K562 (cell line): ENCODE data around the gene ICAM3. TPM values are rescaled to one million over a fixed set of nuclear protein-coding genes. Genes with fewer than 3 reads are reported as not detected.
A peak's percentile ranks its signal among the peaks of the same experiment; 100 is the strongest.

Experiments used
- ETV5 ChIP-seq: sonication (generic); formaldehyde crosslinking; IDR thresholded peaks from 2 replicates; pipeline ENCODE4 v1.4.0; 2020; ENCODE audit warnings: low read depth, mild to moderate bottlenecking, missing genetic modification reagents
- HCFC1 ChIP-seq: IDR thresholded peaks from 2 replicates; pipeline ENCODE4 v1.6.1; 2012; ENCODE audit warnings: low read depth, low read length, improper control_type of control experiment
- HIVEP1 ChIP-seq: fragments of 250-450 bp; sonication (Bioruptor Pico); IDR thresholded peaks from 2 replicates; pipeline ENCODE4 v1.4.0; 2020; ENCODE audit warnings: mild to moderate bottlenecking
- KHSRP ChIP-seq: fragments of 450-650 bp; IDR thresholded peaks from 2 replicates; pipeline ENCODE4 v1.6.1; 2017
- LEF1 ChIP-seq: fragments of 450-650 bp; IDR thresholded peaks from 2 replicates; pipeline ENCODE4 v1.6.1; 2016; ENCODE audit warnings: mild to moderate bottlenecking
- PHB2 ChIP-seq: fragments of 450-650 bp; IDR thresholded peaks from 2 replicates; pipeline ENCODE4 v1.6.1; 2017; ENCODE audit warnings: low read depth
- POLR3A ChIP-seq: IDR thresholded peaks from 2 replicates; pipeline ENCODE4 v1.6.1; 2011; ENCODE audit warnings: borderline replicate concordance, mild to moderate bottlenecking, moderate library complexity; ENCODE audit not compliant: insufficient read length, insufficient read depth; ENCODE audit errors: extremely low read depth
- SETDB1 ChIP-seq: IDR thresholded peaks from one replicate; pipeline ENCODE4 v1.6.1; 2012; ENCODE audit warnings: low read length, control low read depth, inconsistent platforms
- SP1 ChIP-seq: sonication (generic); formaldehyde crosslinking; IDR thresholded peaks from 2 replicates; pipeline ENCODE4 v1.8.1; 2022; ENCODE audit warnings: mild to moderate bottlenecking, missing genetic modification reagents
- TCF3 ChIP-seq: sonication (generic); formaldehyde crosslinking; IDR thresholded peaks from 2 replicates; pipeline ENCODE4 v1.4.0; 2020; ENCODE audit warnings: mild to moderate bottlenecking, missing genetic modification reagents
- TEAD1 ChIP-seq, 2 experiments: fragments of 450-650 bp in 1 of 2; sonication (generic) in 1 of 2; formaldehyde crosslinking; IDR thresholded peaks; 2 replicates each; pipeline versions ENCODE4 v1.4.0 to v1.8.0; 2020 to 2022; ENCODE audit warnings: mild to moderate bottlenecking in 2 of 2, missing genetic modification reagents in 1 of 2
- TOE1 ChIP-seq, 2 experiments: fragments of 450-650 bp in 1 of 2; sonication (generic) in 1 of 2; formaldehyde crosslinking in 1 of 2; IDR thresholded peaks; 2 replicates each; pipeline versions ENCODE4 v1.7.1 to v1.8.0; 2016 to 2022; ENCODE audit warnings: borderline replicate concordance in 2 of 2, mild to moderate bottlenecking in 2 of 2, antibody characterized with exemption in 1 of 2, inconsistent platforms in 1 of 2, low read depth in 1 of 2, missing genetic modification reagents in 1 of 2, moderate library complexity in 1 of 2
- ZNF696 ChIP-seq: fragments of 250-450 bp; sonication (Bioruptor Pico); conservative IDR thresholded peaks from 2 replicates; pipeline ENCODE4 v1.4.0; 2020; ENCODE audit warnings: mild to moderate bottlenecking, moderate library complexity
- ZNF766 ChIP-seq: fragments of 200-800 bp; sonication (Bioruptor generic); conservative IDR thresholded peaks from 2 replicates; pipeline ENCODE4 v1.6.1; 2016; ENCODE audit warnings: missing genetic modification characterization, missing compliant biosample characterization
- polyA plus RNA-seq, 8 experiments: library from polyadenylated mRNA; depleted of rRNA in 4 of 8; stranded (reverse) in 5 of 8; unstranded in 3 of 8; fragments of >200 nt; fragmentation: Nextera tagmentation in 2 of 8; fragmentation: Illumina TruSeq in 1 of 8; extraction: Ambion mirVana in 2 of 8; extraction: Trizol in 1 of 8; gene quantifications; 2 replicates each; pipeline versions ENCODE4 v1.2.1 to v1.2.3, GENCODE V29; 2011 to 2014; ENCODE audit warnings: inconsistent platforms in 1 of 8, missing spikeins in 1 of 8
- total RNA-seq, 7 experiments: library from RNA; depleted of rRNA in 6 of 7; stranded (reverse); fragments of >200 nt in 6 of 7; fragmentation: Illumina TruSeq in 2 of 7; extraction: Trizol in 2 of 7; gene quantifications; 2 replicates each; pipeline versions ENCODE4 v1.2.1 to v1.2.3, GENCODE V29; 2011 to 2021; ENCODE audit warnings: low replicate concordance in 1 of 7
- TF ChIP-seq, protein P1 (sequence below): sonication (generic); IDR thresholded peaks from 2 replicates; pipeline ENCODE4 v1.6.1; 2016
- TF ChIP-seq, protein P2 (sequence below): fragments of 250-450 bp; sonication (Bioruptor Pico); IDR thresholded peaks from 2 replicates; pipeline ENCODE4 v1.8.0; 2022; ENCODE audit warnings: moderate library complexity, mild to moderate bottlenecking, inconsistent platforms
- TF ChIP-seq, protein P3 (sequence below): fragments of 250-450 bp; sonication (Bioruptor Pico); IDR thresholded peaks from 2 replicates; pipeline ENCODE4 v1.9.0; 2021; ENCODE audit warnings: mild to moderate bottlenecking, inconsistent platforms
- TF ChIP-seq, protein P4 (sequence below): fragments of 450-650 bp; conservative IDR thresholded peaks from 2 replicates; pipeline ENCODE4 v1.6.1; 2016; ENCODE audit warnings: missing genetic modification characterization, low read depth, mild to moderate bottlenecking, missing compliant biosample characterization, moderate library complexity
- TF ChIP-seq, protein P5 (sequence below): fragments of 250-450 bp; sonication (Bioruptor Pico); IDR thresholded peaks from 2 replicates; pipeline ENCODE4 v1.4.0; 2020; ENCODE audit warnings: mild to moderate bottlenecking, moderate library complexity

The ICAM3 gene
- total and polyA plus RNA-seq, 9 of the 15 experiments (the other 6 are each of a cell fraction or from before 2014, with no cell fraction given) = 6.5 to 39.5 (median 24.2) TPM

DNA sequence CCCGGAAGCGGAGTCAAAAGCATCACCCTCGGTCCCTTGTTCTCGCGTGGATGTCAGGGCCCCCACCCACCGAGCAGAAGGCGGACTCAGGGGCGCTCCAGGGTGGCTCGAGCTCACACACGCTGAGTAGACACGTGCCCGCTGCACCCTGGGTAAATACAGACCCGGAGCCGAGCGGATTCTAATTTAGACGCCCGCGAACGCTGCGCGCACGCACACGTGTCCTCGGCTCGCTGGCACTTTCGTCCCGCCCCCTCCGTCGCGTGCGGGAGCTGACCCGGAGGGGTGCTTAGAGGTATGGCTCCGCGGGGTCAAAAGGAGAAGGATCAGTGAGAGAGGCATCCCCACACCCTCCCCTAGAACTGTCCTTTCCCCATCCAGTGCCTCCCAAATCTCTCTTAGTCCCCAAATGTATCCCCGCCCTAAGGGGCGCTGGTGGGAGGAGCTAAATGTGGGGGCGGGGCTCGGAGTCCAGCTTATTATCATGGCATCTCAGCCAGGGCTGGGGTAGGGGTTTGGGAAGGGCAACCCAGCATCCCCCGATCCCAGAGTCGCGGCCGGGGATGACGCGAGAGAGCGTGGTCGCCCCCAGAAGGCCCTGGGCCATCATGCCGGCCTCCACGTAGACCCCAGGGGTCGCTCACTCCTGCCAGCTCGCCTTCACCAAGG is 50.1 kb downstream of the ICAM3 start (continued):
- peak; percentile 78 for TF ChIP-seq LEF1
- no peak for TF ChIP-seq TEAD1 (CRISPR knock-in tag; IDR thresholded peaks at IDR 0.05)
- TF ChIP-seq TCF3 (CRISPR knock-in tag) = no peak
- TF ChIP-seq, protein P1, sequence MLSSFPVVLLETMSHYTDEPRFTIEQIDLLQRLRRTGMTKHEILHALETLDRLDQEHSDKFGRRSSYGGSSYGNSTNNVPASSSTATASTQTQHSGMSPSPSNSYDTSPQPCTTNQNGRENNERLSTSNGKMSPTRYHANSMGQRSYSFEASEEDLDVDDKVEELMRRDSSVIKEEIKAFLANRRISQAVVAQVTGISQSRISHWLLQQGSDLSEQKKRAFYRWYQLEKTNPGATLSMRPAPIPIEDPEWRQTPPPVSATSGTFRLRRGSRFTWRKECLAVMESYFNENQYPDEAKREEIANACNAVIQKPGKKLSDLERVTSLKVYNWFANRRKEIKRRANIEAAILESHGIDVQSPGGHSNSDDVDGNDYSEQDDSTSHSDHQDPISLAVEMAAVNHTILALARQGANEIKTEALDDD = no peak; the same call in 1 of the 2 replicates
- TF ChIP-seq POLR3A = no peak
- TF ChIP-seq PHB2 = no peak
- TF ChIP-seq, protein P2, sequence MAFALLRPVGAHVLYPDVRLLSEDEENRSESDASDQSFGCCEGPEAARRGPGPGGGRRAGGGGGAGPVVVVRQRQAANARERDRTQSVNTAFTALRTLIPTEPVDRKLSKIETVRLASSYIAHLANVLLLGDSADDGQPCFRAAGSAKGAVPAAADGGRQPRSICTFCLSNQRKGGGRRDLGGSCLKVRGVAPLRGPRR (CRISPR knock-in tag) = no peak
- TF ChIP-seq ETV5 (CRISPR knock-in tag) = no peak; the same call in 1 of the 2 replicates
- TF ChIP-seq, protein P3, sequence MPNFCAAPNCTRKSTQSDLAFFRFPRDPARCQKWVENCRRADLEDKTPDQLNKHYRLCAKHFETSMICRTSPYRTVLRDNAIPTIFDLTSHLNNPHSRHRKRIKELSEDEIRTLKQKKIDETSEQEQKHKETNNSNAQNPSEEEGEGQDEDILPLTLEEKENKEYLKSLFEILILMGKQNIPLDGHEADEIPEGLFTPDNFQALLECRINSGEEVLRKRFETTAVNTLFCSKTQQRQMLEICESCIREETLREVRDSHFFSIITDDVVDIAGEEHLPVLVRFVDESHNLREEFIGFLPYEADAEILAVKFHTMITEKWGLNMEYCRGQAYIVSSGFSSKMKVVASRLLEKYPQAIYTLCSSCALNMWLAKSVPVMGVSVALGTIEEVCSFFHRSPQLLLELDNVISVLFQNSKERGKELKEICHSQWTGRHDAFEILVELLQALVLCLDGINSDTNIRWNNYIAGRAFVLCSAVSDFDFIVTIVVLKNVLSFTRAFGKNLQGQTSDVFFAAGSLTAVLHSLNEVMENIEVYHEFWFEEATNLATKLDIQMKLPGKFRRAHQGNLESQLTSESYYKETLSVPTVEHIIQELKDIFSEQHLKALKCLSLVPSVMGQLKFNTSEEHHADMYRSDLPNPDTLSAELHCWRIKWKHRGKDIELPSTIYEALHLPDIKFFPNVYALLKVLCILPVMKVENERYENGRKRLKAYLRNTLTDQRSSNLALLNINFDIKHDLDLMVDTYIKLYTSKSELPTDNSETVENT = no peak
- TF ChIP-seq, protein P4, sequence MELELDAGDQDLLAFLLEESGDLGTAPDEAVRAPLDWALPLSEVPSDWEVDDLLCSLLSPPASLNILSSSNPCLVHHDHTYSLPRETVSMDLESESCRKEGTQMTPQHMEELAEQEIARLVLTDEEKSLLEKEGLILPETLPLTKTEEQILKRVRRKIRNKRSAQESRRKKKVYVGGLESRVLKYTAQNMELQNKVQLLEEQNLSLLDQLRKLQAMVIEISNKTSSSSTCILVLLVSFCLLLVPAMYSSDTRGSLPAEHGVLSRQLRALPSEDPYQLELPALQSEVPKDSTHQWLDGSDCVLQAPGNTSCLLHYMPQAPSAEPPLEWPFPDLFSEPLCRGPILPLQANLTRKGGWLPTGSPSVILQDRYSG (tag) = no peak
- no peak for TF ChIP-seq HIVEP1
- no peak for TF ChIP-seq SETDB1
- TF ChIP-seq KHSRP = no peak
- TF ChIP-seq ZNF766 (CRISPR knock-in tag) = no peak
- TF ChIP-seq ZNF696 (CRISPR knock-in tag) = 0 out of 2 replicates have a peak, but pooled peaks have one; percentile 33
- peak; percentile 52 for TF ChIP-seq HCFC1
- no peak for TF ChIP-seq TOE1 (IDR thresholded peaks at IDR 0.05; ENCODE audit: borderline replicate concordance)
- TF ChIP-seq TOE1 (CRISPR knock-in tag; IDR thresholded peaks at IDR 0.05; ENCODE audit: borderline replicate concordance, low read depth) = no peak
- TF ChIP-seq, protein P5, sequence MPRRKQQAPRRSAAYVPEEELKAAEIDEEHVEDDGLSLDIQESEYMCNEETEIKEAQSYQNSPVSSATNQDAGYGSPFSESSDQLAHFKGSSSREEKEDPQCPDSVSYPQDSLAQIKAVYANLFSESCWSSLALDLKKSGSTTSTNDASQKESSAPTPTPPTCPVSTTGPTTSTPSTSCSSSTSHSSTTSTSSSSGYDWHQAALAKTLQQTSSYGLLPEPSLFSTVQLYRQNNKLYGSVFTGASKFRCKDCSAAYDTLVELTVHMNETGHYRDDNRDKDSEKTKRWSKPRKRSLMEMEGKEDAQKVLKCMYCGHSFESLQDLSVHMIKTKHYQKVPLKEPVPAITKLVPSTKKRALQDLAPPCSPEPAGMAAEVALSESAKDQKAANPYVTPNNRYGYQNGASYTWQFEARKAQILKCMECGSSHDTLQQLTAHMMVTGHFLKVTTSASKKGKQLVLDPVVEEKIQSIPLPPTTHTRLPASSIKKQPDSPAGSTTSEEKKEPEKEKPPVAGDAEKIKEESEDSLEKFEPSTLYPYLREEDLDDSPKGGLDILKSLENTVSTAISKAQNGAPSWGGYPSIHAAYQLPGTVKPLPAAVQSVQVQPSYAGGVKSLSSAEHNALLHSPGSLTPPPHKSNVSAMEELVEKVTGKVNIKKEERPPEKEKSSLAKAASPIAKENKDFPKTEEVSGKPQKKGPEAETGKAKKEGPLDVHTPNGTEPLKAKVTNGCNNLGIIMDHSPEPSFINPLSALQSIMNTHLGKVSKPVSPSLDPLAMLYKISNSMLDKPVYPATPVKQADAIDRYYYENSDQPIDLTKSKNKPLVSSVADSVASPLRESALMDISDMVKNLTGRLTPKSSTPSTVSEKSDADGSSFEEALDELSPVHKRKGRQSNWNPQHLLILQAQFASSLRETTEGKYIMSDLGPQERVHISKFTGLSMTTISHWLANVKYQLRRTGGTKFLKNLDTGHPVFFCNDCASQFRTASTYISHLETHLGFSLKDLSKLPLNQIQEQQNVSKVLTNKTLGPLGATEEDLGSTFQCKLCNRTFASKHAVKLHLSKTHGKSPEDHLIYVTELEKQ (CRISPR knock-in tag) = no peak
- TF ChIP-seq SP1 = peak; percentile 61; the same call in 1 of the 2 replicates
